IPS DF 6.9 (cell line): ENCODE results near the gene KIF26B.

Source experiments
- DNase-seq: peaks from one replicate; pipeline ENCODE4 v3.0.0-alpha.2; 2013; ENCODE audit warnings: low read depth, low spot score
- H3K27ac ChIP-seq: one replicate; pipeline ENCODE4 v1.5.1; 2013; ENCODE audit warnings: low read length, control low read depth
- H3K27me3 ChIP-seq: 2 replicates; pipeline ENCODE4 v1.6.1; 2013; ENCODE audit warnings: mild to moderate bottlenecking, low read length; ENCODE audit not compliant: control insufficient read depth, insufficient read depth
- H3K36me3 ChIP-seq: 2 replicates; pipeline ENCODE4 v1.6.1; 2013; ENCODE audit warnings: low read length; ENCODE audit not compliant: control insufficient read depth, insufficient read depth
- H3K4me1 ChIP-seq: 2 replicates; pipeline ENCODE4 v1.6.1; 2013; ENCODE audit warnings: low read length; ENCODE audit not compliant: control insufficient read depth, insufficient read depth
- H3K4me3 ChIP-seq: 2 replicates; pipeline ENCODE4 v1.5.1; 2013; ENCODE audit warnings: mild to moderate bottlenecking, low read length
- H3K9me3 ChIP-seq: 2 replicates; pipeline ENCODE4 v1.6.1; 2013; ENCODE audit warnings: low read length, inconsistent platforms; ENCODE audit not compliant: control insufficient read depth, insufficient read depth
- WGBS: extraction: QIAGEN DNeasy Blood & Tissue Kit; methylation state at CpG from one replicate; pipeline ENCODE4 v1.1.7; 2013; ENCODE audit warnings: mixed read lengths, missing lambda C conversion rate; ENCODE audit not compliant: insufficient read length, insufficient coverage; 5-methylcytosine and 5-hydroxymethylcytosine counted together

KIF26B gene

DNA sequence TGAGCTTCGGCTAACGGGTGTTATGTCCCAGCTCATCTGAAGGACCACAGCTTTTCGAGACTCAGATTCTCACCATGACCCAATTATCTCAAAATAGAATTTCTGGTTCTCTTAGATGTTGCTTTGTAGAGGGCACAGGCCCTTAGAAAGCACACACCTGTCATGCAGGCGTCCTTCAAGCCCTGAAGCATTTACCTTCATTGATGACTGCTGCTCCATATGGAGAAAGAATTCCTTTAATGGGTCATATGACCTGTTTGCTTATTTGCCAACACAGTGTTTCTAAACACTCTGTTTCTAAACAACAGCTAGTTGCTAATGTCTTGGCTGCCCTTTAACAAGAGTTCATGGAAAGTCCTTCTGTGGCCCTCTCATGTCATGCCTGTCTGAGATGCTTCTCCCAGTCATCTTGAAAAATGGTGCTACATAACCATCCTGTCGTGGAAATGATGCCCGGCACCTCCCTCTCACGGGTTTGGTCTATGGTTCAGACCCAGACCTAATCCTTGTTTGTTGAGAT lies 495.7 kb downstream of the KIF26B start:
- Histone ChIP-seq H3K4me1 (peaks cover 5% of the 10 kb centered on the region; the same call in 1 of the 2 replicates), H3K36me3 (no peaks in the 10 kb centered on the region), H3K4me3 (no peak overlapping the region), H3K27me3 (no peaks in the 10 kb centered on the region), H3K9me3 (no peaks in the 10 kb centered on the region), H3K27ac (no peak overlapping the region)
- WGBS = no CpG with 5 or more reads among the region's 7 CpGs
- DNase-seq = no peak

DNA sequence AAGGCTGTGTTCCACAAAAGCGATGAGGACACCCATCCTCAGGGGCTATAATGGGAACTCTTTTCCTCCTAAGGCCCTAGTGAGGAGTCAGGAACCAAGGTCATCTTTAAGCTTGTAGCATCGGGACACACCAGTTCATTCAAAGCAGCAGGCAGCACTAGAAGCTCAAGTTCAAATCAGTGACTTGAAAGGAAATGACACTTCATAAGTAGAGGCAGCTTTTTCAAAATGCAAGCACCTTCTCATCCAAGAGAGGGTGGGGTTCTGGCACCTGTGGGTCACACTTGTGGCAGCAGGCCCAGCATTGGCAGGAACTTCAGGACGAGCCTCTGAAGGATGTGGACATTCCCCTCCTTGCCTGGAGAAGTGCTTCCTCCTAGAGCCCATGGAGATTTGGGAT lies 496.3 kb downstream of the KIF26B start:
- no peaks in the 10 kb centered on the region for H3K36me3 ChIP-seq
- H3K4me3 ChIP-seq = no peak overlapping the region
- H3K4me1 ChIP-seq = peaks cover 5% of the 10 kb centered on the region; the same call in 1 of the 2 replicates
- WGBS = no CpG with 5 or more reads among the region's 3 CpGs
- H3K27ac ChIP-seq = no peak overlapping the region
- no peaks in the 10 kb centered on the region for H3K9me3 ChIP-seq
- H3K27me3 ChIP-seq = no peaks in the 10 kb centered on the region
- DNase-seq = no peak

DNA sequence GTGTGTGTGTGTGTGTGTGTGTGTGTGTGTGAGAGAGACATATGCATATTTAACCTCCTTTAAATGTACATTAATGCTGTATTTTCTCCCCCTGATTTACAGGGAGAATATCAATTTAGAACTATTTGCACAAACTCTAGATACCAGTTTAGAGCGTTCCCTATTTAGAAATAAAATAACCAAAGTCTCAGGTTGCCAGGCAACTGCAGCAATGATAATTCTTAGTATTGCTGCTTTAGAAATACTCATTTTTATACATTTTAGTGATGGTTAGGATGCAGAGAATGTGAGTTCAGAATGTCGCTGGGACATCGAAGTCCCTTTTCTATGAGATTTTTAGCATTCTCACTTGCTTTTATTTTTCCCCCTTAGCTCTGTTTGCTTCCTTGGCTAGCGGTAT lies 497.3 kb downstream of the KIF26B start:
- WGBS = no CpG with 5 or more reads among the region's 4 CpGs
- Histone ChIP-seq H3K27ac (no peak overlapping the region), H3K4me1 (peaks cover 5% of the 10 kb centered on the region), H3K9me3 (no peaks in the 10 kb centered on the region), H3K36me3 (no peaks in the 10 kb centered on the region), H3K27me3 (no peaks in the 10 kb centered on the region), H3K4me3 (no peak overlapping the region)
- DNase-seq = no peak

DNA sequence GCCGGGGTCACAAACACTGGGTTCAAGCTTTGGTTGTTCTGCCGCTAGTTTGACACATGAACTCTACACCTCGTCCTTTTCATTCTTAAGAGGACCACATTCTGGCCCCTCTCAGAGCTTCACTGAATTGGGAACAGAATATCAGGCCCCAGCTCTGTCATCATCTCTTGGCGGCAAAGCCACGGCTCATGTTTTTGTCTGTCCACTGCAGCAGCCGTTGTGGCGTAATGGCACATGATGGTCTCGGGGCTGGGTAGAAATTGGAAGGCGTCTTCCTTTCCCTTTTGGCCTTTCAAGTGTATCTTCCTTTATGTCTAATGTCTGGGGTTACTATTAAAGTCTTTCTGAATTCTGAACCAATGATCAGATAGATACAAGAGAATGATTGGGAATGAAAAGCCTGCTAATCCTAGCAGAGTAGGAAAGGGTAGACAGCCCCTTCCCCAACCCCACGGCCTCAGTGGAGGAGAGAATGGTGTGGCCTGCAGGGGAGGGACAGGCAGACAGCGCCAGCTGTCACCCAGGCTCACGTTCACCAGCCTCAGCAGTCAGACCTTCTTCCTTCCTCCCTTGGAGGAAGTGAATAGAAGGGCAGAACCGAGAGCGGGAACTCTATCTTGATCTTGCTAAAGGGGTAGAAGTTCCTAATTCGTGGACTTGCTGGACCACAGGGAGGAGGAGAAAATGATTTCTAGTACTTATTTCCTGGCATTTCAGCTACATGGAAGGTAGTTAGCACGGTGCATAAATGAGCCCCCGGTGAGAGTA lies 498.1 kb downstream of the KIF26B start:
- H3K9me3 ChIP-seq = no peaks in the 10 kb centered on the region
- no peak for DNase-seq
- H3K36me3 ChIP-seq = no peaks in the 10 kb centered on the region
- H3K27me3 ChIP-seq = no peaks in the 10 kb centered on the region
- H3K4me3 ChIP-seq = no peak overlapping the region
- no CpG with 5 or more reads among the region's 17 CpGs for WGBS
- peaks cover 6% of the 10 kb centered on the region for H3K4me1 ChIP-seq
- no peak overlapping the region for H3K27ac ChIP-seq

DNA sequence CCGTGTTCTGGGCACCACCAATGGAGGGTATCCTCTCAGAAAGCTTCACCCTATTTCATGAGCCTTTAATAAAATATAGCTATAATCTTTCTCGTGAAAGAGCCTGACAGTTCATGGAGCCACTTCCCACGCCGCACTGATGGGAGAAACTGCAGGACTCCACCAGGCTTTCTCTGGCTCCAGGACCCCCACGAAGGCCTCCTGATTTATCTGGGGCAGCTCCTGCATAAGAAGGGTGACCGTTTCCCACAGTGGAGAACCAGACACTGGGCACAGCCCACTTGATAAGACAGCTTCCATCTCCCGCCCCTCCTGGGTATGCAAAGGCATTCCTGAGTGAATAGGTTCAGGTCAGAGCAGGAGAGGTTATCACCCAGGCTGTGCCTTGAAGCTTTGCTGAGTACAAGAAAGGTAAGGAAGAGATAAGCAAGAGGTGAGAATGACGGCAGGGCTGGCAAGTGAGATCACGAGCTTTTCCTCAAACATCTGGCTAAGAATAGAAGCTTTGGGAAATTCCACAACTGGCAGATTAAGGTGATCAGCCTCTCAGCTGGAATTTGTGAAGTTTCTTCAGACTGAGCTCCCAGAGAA lies 499.8 kb downstream of the KIF26B start:
- no CpG with 5 or more reads among the region's 9 CpGs for WGBS
- Histone ChIP-seq H3K27ac (no peak overlapping the region), H3K4me1 (peaks cover 4% of the 10 kb centered on the region; the same call in 1 of the 2 replicates), H3K4me3 (no peak overlapping the region), H3K36me3 (no peaks in the 10 kb centered on the region), H3K27me3 (no peaks in the 10 kb centered on the region), H3K9me3 (no peaks in the 10 kb centered on the region)
- DNase-seq = no peak

DNA sequence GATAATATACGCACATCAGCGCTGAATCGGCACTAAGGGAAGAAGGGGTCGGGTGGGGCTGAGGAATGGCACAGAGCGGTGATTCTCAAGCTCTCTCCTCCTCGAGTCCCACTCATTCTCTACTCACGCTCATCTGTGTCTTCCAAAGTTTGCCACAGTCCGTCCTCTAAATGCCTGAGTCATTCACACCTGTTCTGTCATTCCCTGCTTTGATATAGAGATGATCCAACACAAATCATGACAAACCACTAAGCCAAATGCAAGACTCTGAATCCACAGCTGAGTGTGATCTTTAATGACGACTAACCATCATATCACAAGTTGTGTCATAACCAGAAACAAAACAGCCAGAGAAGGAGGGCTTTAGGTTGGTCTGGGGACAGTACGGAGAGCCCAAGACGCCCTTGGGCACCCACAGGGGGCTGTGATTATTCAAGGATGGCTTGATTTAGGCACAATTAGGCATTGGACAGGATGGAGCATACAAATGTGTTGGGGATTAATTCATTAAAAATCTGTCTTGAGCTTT lies 501.5 kb downstream of the KIF26B start:
- Histone ChIP-seq H3K27ac (no peak overlapping the region), H3K27me3 (no peaks in the 10 kb centered on the region), H3K4me1 (peaks cover 4% of the 10 kb centered on the region; the same call in 1 of the 2 replicates)

DNA sequence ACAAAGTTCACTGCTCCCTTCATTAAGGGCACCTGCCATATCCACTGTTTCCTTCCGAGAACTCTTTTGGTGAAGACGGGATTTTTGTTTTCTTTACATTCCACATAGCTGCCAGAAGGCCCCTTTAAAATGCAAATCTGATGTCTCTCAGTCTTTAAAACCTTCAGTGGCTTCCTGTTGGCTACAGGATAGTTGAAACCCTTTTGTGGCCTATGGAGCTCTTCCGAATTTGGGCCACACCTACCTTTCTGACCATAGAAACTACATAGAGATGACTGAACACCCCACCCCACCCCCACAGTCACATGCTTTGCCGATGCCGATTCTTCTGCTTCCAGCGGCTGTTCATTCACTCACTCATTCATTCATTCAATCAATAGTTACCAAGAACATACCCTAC lies 502.6 kb downstream of the KIF26B start:
- peaks cover 4% of the 10 kb centered on the region; the same call in 1 of the 2 replicates for H3K4me1 ChIP-seq
- no peak overlapping the region for H3K27ac ChIP-seq
- DNase-seq = peak; percentile 13
- no peaks in the 10 kb centered on the region for H3K9me3 ChIP-seq
- no peaks in the 10 kb centered on the region for H3K36me3 ChIP-seq
- no peaks in the 10 kb centered on the region for H3K27me3 ChIP-seq
- WGBS = no CpG with 5 or more reads among the region's 6 CpGs
- no peak overlapping the region for H3K4me3 ChIP-seq

More for the DNA sequence above, 501.5 kb downstream of the KIF26B start:
- Histone ChIP-seq H3K9me3 (no peaks in the 10 kb centered on the region), H3K36me3 (no peaks in the 10 kb centered on the region), H3K4me3 (no peak overlapping the region)
- DNase-seq = no peak
- WGBS = no CpG with 5 or more reads among the region's 11 CpGs

DNA sequence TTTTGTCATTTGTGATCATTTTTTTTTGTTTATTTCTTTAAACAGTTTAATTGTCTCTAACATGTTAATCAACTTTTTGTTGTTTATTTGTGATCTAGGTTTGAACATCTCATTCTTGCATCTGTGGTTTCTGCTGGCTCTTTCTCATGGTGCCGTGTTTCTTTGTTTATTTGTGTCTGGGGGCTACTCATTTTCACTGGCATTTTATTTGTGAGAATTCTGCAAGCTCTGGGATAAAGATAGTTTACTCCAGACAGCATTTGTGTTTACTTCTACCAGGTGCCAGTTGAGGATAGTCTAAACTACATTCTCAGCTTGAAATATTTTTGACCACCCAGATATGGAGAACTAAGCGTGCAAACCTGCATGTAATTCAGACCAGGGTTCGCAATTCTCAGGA lies 508.6 kb downstream of the KIF26B start:
- Histone ChIP-seq H3K9me3 (no peaks in the 10 kb centered on the region), H3K4me1 (no peaks in the 10 kb centered on the region), H3K27ac (no peak overlapping the region), H3K4me3 (no peak overlapping the region), H3K27me3 (no peaks in the 10 kb centered on the region), H3K36me3 (no peaks in the 10 kb centered on the region)
- no CpG with 5 or more reads among the region's 3 CpGs for WGBS
- no peak for DNase-seq

DNA sequence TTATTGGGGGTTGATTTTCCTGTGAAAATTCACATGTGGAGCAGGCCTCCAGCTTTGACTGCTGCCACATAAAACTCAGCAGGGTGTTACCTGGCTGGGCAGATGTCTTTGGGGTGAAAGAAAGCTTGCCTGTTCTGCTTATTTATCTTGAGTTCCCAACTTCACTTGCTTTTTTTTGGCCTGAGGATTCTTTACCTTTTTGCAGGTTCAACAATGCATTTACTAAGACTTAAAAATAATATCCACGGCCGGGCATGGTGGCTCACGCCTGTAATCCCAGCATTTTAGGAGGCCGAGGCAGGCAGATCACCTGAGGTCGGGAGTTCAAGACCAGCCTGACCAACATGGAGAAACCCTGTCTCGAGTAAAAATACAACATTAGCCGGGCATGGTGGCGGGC lies 509.1 kb downstream of the KIF26B start:
- DNase-seq = no peak
- H3K27me3 ChIP-seq = no peaks in the 10 kb centered on the region
- no peaks in the 10 kb centered on the region for H3K9me3 ChIP-seq
- no peak overlapping the region for H3K4me3 ChIP-seq
- no CpG with 5 or more reads among the region's 8 CpGs for WGBS
- H3K27ac ChIP-seq = no peak overlapping the region
- no peaks in the 10 kb centered on the region for H3K36me3 ChIP-seq
- no peaks in the 10 kb centered on the region for H3K4me1 ChIP-seq

DNA sequence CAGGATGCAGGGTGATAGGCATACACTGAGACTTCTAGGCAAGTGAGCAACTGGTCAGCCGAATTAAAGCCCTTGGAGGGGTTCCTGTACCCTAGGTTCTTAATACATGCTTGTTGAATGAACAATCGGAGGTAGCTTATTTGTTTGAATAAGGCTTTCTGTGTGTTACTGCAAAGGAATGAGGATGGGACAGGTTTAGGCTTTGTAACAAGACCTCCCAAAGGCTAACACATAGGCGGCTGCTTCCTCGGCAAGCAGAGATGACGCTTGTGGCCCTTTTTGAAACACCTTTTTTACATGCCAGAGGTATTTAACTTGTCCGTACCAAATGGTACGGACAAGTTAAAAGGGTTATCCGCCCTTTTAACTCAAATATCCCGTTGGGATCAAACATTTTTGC lies 511.6 kb downstream of the KIF26B start:
- Histone ChIP-seq H3K27me3 (no peaks in the 10 kb centered on the region), H3K4me3 (no peak overlapping the region), H3K9me3 (no peaks in the 10 kb centered on the region), H3K4me1 (no peaks in the 10 kb centered on the region), H3K36me3 (no peaks in the 10 kb centered on the region), H3K27ac (no peak overlapping the region)
- DNase-seq = no peak
- no CpG with 5 or more reads among the region's 9 CpGs for WGBS
